ENCODE results near the gene PRKN. TPM values are rescaled to one million over a fixed set of nuclear protein-coding genes. Genes with fewer than 3 reads are reported as not detected.
A peak's percentile ranks its signal among the peaks of the same experiment; 100 is the strongest.

PRKN gene
- total RNA-seq, 1 donor from 2014 or later, result 5.1 TPM

DNA sequence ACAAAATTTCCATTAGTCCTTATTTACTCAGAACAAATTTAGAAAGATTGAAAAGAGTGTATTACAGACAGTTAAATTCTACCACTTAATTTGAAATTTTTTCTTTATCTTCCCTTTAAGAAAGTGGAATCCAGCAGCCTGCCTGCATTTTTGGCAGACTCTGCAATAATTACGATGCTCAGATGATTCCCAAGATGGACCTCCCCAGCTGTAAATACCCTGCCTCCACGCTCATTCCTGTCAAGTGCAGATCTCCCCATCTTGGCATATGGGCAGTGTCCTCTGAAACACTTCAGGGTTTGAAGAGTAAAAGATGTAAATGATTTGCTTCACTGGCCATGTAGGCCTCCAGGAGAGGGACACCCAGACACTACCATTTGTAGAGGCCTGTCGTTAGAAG lies 471.2 kb downstream of the PRKN start:
- Mint-ChIP-seq H3K4me3 (ENCODE audit: unreplicated experiment) (no peak overlapping the region), H3K36me3 (ENCODE audit: low read depth, unreplicated experiment) (no peaks in the 10 kb centered on the region), H3K27me3 (ENCODE audit: unreplicated experiment) (no peaks in the 10 kb centered on the region), H3K9me3 (ENCODE audit: unreplicated experiment) (no peaks in the 10 kb centered on the region), H3K27ac (ENCODE audit: unreplicated experiment) (no peak overlapping the region), H3K4me1 (ENCODE audit: unreplicated experiment) (no peaks in the 10 kb centered on the region)
- TF ChIP-seq, protein P1, sequence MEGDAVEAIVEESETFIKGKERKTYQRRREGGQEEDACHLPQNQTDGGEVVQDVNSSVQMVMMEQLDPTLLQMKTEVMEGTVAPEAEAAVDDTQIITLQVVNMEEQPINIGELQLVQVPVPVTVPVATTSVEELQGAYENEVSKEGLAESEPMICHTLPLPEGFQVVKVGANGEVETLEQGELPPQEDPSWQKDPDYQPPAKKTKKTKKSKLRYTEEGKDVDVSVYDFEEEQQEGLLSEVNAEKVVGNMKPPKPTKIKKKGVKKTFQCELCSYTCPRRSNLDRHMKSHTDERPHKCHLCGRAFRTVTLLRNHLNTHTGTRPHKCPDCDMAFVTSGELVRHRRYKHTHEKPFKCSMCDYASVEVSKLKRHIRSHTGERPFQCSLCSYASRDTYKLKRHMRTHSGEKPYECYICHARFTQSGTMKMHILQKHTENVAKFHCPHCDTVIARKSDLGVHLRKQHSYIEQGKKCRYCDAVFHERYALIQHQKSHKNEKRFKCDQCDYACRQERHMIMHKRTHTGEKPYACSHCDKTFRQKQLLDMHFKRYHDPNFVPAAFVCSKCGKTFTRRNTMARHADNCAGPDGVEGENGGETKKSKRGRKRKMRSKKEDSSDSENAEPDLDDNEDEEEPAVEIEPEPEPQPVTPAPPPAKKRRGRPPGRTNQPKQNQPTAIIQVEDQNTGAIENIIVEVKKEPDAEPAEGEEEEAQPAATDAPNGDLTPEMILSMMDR (IDR thresholded peaks at IDR 0.05; ENCODE audit: unreplicated experiment), result no peak
- DNase-seq (ENCODE audit: low spot score), result no peak

DNA sequence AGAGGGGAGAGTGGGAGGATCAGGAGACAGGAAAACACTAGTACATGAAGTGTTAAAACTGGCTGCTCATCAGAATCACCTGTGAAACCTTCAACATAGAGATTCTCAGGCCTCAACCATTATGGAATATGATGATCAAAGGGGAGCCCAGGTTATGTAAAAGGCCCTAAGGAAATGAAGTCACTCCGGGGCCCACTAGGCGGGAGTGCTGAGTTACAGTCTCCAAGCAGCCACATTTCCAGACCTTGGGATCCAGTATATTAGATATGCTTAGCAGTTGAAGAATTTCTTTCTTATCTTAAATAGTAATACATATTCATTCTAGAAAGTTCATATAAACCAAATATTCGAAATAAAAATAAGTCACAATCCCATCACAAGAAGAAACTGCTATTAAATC lies 476.3 kb downstream of the PRKN start:
- Mint-ChIP-seq H3K9me3 (ENCODE audit: unreplicated experiment) (no peaks in the 10 kb centered on the region), H3K4me3 (ENCODE audit: unreplicated experiment) (no peak overlapping the region), H3K27me3 (ENCODE audit: unreplicated experiment) (no peaks in the 10 kb centered on the region), H3K4me1 (ENCODE audit: unreplicated experiment) (peaks cover under 1% of the 10 kb centered on the region), H3K27ac (ENCODE audit: unreplicated experiment) (no peak overlapping the region), H3K36me3 (ENCODE audit: low read depth, unreplicated experiment) (no peaks in the 10 kb centered on the region)
- DNase-seq (ENCODE audit: low spot score), result peak; percentile 22
- TF ChIP-seq, protein P1 (IDR thresholded peaks at IDR 0.05; ENCODE audit: unreplicated experiment), result peak; percentile 8

DNA sequence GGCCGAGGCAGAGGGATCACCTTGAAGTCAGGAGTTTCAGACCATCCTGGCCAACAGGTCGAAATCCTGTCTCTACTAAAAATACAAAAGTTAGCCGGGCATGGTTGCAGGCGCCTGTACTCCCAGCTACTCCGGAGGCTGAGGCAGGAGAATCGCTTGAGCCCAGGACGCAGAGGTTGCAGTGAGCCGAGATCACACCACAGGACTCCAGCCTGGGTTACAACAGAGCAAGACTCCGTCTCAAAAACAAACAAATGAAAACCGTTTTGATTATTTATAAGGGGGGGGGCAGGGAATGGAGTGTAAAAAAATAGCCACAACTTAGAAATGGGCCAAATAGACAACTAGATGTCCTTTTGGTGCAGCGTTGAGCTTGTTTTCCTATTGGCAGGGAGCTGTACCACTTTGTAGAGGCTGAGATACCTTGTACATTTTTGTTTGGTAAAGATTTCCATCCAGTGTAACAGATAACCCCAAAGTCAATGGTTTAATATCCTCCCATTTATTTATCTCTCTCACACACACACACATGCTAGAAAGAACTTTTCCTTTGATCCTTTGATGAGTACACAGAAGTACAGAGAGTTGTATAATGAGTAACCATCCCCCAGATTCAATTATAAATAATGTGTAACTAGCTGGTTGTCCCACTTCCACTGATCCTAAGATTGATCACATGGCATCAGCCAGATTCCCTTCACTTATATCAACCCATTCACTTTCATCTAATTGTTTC lies 477.5 kb downstream of the PRKN start:
- H3K27ac Mint-ChIP-seq (ENCODE audit: unreplicated experiment), result no peak overlapping the region
- peaks cover 5% of the 10 kb centered on the region for H3K4me1 Mint-ChIP-seq (ENCODE audit: unreplicated experiment)
- H3K9me3 Mint-ChIP-seq (ENCODE audit: unreplicated experiment), result no peaks in the 10 kb centered on the region
- TF ChIP-seq, protein P1 (IDR thresholded peaks at IDR 0.05; ENCODE audit: unreplicated experiment), result no peak
- no peaks in the 10 kb centered on the region for H3K36me3 Mint-ChIP-seq (ENCODE audit: low read depth, unreplicated experiment)
- no peaks in the 10 kb centered on the region for H3K27me3 Mint-ChIP-seq (ENCODE audit: unreplicated experiment)
- DNase-seq (ENCODE audit: low spot score), result no peak
- no peak overlapping the region for H3K4me3 Mint-ChIP-seq (ENCODE audit: unreplicated experiment)

DNA sequence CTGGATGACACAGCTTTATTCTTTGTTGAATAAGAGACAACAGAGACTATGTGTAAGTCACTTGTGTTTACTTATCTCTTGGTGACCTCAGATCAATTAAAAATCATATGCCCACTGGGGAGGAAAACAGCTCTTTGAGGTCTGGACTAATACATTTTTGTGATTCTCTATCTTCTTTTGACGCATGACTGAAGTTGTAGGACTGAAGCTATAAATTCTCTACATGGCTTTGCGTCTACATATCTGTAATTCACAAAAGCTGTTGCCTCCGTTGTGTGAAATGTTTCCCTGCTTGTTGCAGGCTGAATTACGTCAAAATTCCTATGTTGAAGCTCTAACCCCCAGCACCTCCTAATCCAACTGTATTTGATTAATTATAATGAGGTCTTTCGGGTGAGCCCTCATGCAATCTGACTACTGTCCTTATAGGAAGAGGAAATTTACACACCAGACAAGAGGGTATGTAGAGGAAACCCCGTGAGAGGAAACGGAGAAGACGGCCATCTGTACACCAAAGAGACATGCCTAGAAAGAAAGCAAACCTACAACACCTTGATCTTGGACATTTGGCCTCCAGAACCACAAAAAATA lies 481.6 kb downstream of the PRKN start:
- H3K27ac Mint-ChIP-seq (ENCODE audit: unreplicated experiment), result no peak overlapping the region
- H3K27me3 Mint-ChIP-seq (ENCODE audit: unreplicated experiment), result no peaks in the 10 kb centered on the region
- H3K4me3 Mint-ChIP-seq (ENCODE audit: unreplicated experiment), result no peak overlapping the region
- H3K4me1 Mint-ChIP-seq (ENCODE audit: unreplicated experiment), result peaks cover 5% of the 10 kb centered on the region
- no peaks in the 10 kb centered on the region for H3K36me3 Mint-ChIP-seq (ENCODE audit: low read depth, unreplicated experiment)
- no peak for DNase-seq (ENCODE audit: low spot score)
- H3K9me3 Mint-ChIP-seq (ENCODE audit: unreplicated experiment), result no peaks in the 10 kb centered on the region
- TF ChIP-seq, protein P1 (IDR thresholded peaks at IDR 0.05; ENCODE audit: unreplicated experiment), result no peak

DNA sequence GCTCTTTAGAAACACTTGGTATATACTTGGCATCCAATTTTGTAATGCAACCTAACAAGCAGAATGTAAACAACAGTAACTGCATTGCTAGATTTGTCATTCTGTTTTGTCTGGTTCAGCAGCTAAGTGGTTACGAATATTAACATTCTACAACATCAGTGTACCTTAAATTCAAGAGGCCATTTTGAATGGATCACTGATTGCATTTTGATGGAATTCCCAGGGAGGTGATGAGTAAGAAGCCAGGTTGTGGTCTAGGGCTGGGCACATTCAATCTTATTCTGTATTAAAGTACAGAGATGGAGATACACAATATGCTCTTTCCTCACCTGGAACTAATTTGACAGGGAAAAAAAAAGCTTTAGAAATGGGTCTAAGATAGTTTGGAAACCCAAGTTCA lies 483.5 kb downstream of the PRKN start:
- H3K4me1 Mint-ChIP-seq (ENCODE audit: unreplicated experiment), result peaks cover 5% of the 10 kb centered on the region

More for the DNA sequence above, 483.5 kb downstream of the PRKN start:
- DNase-seq (ENCODE audit: low spot score), result no peak
- Mint-ChIP-seq H3K27me3 (ENCODE audit: unreplicated experiment) (no peaks in the 10 kb centered on the region), H3K4me3 (ENCODE audit: unreplicated experiment) (no peak overlapping the region), H3K27ac (ENCODE audit: unreplicated experiment) (no peak overlapping the region), H3K36me3 (ENCODE audit: low read depth, unreplicated experiment) (no peaks in the 10 kb centered on the region), H3K9me3 (ENCODE audit: unreplicated experiment) (no peaks in the 10 kb centered on the region)
- TF ChIP-seq, protein P1 (IDR thresholded peaks at IDR 0.05; ENCODE audit: unreplicated experiment), result no peak
